SU-DHL-6 (cell line): ENCODE data around the gene LMTK3.

Source experiments
- CTCF ChIP-seq: fragments of 200-600 bp; sonication (generic); IDR thresholded peaks from one replicate; pipeline ENCODE4 v1.5.1; 2017; ENCODE audit warnings: antibody characterized with exemption, mild to moderate bottlenecking, low read length, moderate library complexity; ENCODE audit not compliant: insufficient read depth, poor library complexity, severe bottlenecking
- EZH2phosphoT487 ChIP-seq: fragments of 200-600 bp; sonication (generic), shearing (Covaris generic); conservative IDR thresholded peaks from 2 replicates; pipeline ENCODE4 v1.6.1; 2018; ENCODE audit warnings: mild to moderate bottlenecking, antibody characterized with exemption, low read length, moderate library complexity, mixed read lengths

GRCh38 chr19:48451624-48452023 is 60.0 kb downstream of the LMTK3 start:
- TF ChIP-seq CTCF (no peak), EZH2phosphoT487 (no peak)
